ENCODE measurements around the gene XIRP2. TPM values are rescaled to one million over a fixed set of nuclear protein-coding genes. Genes with fewer than 3 reads are reported as not detected.
"Not testable (repeated sequence)": the region's sequence is repeated elsewhere in the genome, so short reads cannot be mapped to it uniquely, and the experiment has no call there.

XIRP2 gene
- total RNA-seq, 1 donor, result 0.09 TPM

GRCh38 chr2:167254721-167255120 lies 366.4 kb downstream of the XIRP2 start:
- H3K4me3 ChIP-seq (ENCODE audit: low read depth, low read length), result no peak overlapping the region
- no peak for TF ChIP-seq CTCF (IDR thresholded peaks at IDR 0.05; ENCODE audit: insufficient read depth, low read length)
- DNase-seq (ENCODE audit: low read depth), result no peak

- no peak for TF ChIP-seq CTCF (IDR thresholded peaks at IDR 0.05; ENCODE audit: insufficient read depth, low read length)
- no peak overlapping the region for H3K4me3 ChIP-seq (ENCODE audit: low read depth, low read length)
- DNase-seq (ENCODE audit: low read depth), result no peak
These were observed 370.4 kb downstream of the XIRP2 start for GRCh38 chr2:167258712-167259111.

- DNase-seq (ENCODE audit: low read depth), result no peak
- no peak for TF ChIP-seq CTCF (IDR thresholded peaks at IDR 0.05; ENCODE audit: insufficient read depth, low read length)
- no peak overlapping the region for H3K4me3 ChIP-seq (ENCODE audit: low read depth, low read length)
These were observed 376.1 kb downstream of the XIRP2 start for GRCh38 chr2:167264380-167264779.

GRCh38 chr2:167265004-167265403 lies 376.7 kb downstream of the XIRP2 start:
- no peak for DNase-seq (ENCODE audit: low read depth)
- no peak for TF ChIP-seq CTCF (IDR thresholded peaks at IDR 0.05; ENCODE audit: insufficient read depth, low read length)
- no peak overlapping the region for H3K4me3 ChIP-seq (ENCODE audit: low read depth, low read length)

GRCh38 chr2:167265722-167266121 lies 377.4 kb downstream of the XIRP2 start:
- DNase-seq (ENCODE audit: low read depth), result no peak
- H3K4me3 ChIP-seq (ENCODE audit: low read depth, low read length), result no peak overlapping the region
- no peak for TF ChIP-seq CTCF (IDR thresholded peaks at IDR 0.05; ENCODE audit: insufficient read depth, low read length)

- DNase-seq (ENCODE audit: low read depth); H3K4me3 ChIP-seq (ENCODE audit: low read depth, low read length): not testable (repeated sequence)
These were observed 380.0 kb downstream of the XIRP2 start for GRCh38 chr2:167268245-167268644.

GRCh38 chr2:167271932-167272331 lies 383.7 kb downstream of the XIRP2 start:
- H3K4me3 ChIP-seq (ENCODE audit: low read depth, low read length), result no peak overlapping the region
- DNase-seq (ENCODE audit: low read depth), result no peak
- no peak for TF ChIP-seq CTCF (IDR thresholded peaks at IDR 0.05; ENCODE audit: insufficient read depth, low read length)

All from fibroblast of the aortic adventitia (primary cell).